ENCODE results near the gene ROPN1B.
A peak's percentile ranks its signal among the peaks of the same experiment; 100 is the strongest.
"Not testable (repeated sequence)": the region's sequence is repeated elsewhere in the genome, so short reads cannot be mapped to it uniquely, and the experiment has no call there.

ROPN1B gene

GRCh38 chr3:125936210-125936815, 32.7 kb upstream of the ROPN1B start:
- peak; percentile 6 for DNase-seq (ENCODE audit: low read depth)
- not testable (repeated sequence) for H3K4me3 ChIP-seq (ENCODE audit: control insufficient read depth, low read depth, low read length)
- TF ChIP-seq, protein P1, sequence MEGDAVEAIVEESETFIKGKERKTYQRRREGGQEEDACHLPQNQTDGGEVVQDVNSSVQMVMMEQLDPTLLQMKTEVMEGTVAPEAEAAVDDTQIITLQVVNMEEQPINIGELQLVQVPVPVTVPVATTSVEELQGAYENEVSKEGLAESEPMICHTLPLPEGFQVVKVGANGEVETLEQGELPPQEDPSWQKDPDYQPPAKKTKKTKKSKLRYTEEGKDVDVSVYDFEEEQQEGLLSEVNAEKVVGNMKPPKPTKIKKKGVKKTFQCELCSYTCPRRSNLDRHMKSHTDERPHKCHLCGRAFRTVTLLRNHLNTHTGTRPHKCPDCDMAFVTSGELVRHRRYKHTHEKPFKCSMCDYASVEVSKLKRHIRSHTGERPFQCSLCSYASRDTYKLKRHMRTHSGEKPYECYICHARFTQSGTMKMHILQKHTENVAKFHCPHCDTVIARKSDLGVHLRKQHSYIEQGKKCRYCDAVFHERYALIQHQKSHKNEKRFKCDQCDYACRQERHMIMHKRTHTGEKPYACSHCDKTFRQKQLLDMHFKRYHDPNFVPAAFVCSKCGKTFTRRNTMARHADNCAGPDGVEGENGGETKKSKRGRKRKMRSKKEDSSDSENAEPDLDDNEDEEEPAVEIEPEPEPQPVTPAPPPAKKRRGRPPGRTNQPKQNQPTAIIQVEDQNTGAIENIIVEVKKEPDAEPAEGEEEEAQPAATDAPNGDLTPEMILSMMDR (conservative IDR thresholded peaks at IDR 0.05; ENCODE audit: control insufficient read depth, insufficient read depth, low read depth, low read length): peak; percentile 29

- H3K4me3 ChIP-seq (ENCODE audit: control insufficient read depth, low read depth, low read length); DNase-seq (ENCODE audit: low read depth): not testable (repeated sequence)
Observed at GRCh38 chr3:125936891-125937290, 32.1 kb upstream of the ROPN1B start.

DNA sequence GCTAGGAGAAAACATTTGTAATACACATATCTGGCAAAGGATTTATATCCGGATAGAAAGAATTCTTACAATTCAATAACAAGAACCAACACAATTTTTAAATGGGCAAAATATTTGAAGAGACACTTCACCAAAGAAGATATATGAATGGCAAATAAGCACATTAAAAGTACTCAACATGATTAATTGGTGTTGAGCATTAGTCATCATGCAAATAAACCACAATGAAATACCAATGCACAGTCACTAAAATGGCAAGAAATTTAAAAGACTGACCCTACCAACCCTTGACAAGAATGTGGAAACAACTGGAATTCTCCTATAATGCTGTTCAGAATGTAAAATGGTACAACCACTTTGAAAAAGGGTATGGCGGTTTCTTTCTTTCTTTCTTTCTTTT, 21.2 kb upstream of the ROPN1B start:
- DNase-seq (ENCODE audit: low read depth): peak; percentile 36
- not testable (repeated sequence) for H3K4me3 ChIP-seq (ENCODE audit: control insufficient read depth, low read depth, low read length)

- H3K4me3 ChIP-seq (ENCODE audit: control insufficient read depth, low read depth, low read length): not testable (repeated sequence)
- DNase-seq (ENCODE audit: low read depth): peak; percentile 11
Observed at GRCh38 chr3:125948901-125949300, 20.1 kb upstream of the ROPN1B start.

GRCh38 chr3:125951176-125951575, 17.8 kb upstream of the ROPN1B start:
- H3K4me3 ChIP-seq (ENCODE audit: control insufficient read depth, low read depth, low read length); DNase-seq (ENCODE audit: low read depth): not testable (repeated sequence)

DNA sequence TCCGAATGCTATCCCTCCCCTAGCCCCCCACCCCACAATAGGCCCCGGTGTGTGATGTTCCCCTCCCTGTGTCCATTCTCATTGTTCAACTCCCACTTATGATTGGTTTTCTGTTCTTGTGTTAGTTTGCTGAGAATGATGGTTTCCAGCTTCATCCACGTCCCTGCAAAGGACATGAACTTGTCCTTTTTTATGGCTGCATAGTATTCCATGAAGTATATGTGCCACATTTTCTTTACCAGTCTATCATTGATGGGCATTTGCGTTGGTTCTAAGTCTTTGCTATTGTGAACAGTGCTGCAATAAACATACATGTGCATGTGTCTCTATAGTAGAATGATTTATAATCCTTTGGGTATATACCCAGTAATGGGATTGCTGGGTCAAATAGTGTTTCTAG, 12.0 kb upstream of the ROPN1B start:
- not testable (repeated sequence) for H3K4me3 ChIP-seq (ENCODE audit: control insufficient read depth, low read depth, low read length); DNase-seq (ENCODE audit: low read depth)

DNA sequence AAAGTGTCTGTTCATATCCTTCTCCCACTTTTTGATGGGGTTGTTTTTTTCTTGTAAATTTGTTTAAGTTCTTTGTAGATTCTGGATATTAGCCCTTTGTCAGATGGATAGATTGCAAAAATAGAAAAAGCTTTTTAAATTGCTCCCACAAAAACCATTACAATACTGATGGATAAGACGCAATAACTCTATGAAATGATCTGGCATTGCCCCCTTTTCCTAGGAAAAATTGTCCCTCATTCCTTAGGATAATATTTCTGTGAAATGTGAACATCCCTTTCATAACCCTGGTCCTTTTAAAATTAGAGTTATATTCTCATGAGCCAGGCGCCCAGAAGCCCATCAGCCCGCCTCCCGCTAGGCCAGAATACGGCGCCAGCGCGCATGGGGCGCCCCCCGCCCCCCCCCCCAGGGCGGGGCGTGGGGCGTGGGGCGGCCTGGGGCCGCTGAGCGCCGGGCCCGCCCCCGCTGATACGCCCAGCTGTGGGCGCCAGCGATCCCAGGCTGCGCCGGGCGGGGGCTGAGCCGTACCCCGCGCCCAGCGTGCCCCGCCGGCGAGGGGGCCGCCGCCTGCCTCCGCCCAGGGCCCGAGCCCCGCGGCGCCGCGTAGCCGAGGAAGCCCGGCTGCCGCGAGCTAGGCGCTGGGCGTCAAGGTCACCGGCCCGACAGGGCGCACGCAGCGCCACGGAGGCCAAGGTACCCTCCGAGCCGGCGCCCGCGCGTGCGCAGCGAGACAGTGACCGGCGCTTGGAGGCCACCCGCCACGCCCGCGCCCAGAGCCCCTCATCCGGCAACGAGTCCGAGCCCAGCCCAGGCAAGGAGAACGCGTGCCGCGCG, 11.1 kb upstream of the ROPN1B start:
- no peak for DNase-seq (ENCODE audit: low read depth)
- TF ChIP-seq, protein P1 (conservative IDR thresholded peaks at IDR 0.05; ENCODE audit: control insufficient read depth, insufficient read depth, low read depth, low read length): no peak
- no peak overlapping the region for H3K4me3 ChIP-seq (ENCODE audit: control insufficient read depth, low read depth, low read length)

GRCh38 chr3:125958511-125959316, 10.3 kb upstream of the ROPN1B start:
- no peak for DNase-seq (ENCODE audit: low read depth)
- H3K4me3 ChIP-seq (ENCODE audit: control insufficient read depth, low read depth, low read length): no peak overlapping the region
- TF ChIP-seq, protein P1 (conservative IDR thresholded peaks at IDR 0.05; ENCODE audit: control insufficient read depth, insufficient read depth, low read depth, low read length): no peak

GRCh38 chr3:125959317-125960065, 9.5 kb upstream of the ROPN1B start:
- DNase-seq (ENCODE audit: low read depth): no peak

More at GRCh38 chr3:125959317-125960065, 9.5 kb upstream of the ROPN1B start:
- no peak overlapping the region for H3K4me3 ChIP-seq (ENCODE audit: control insufficient read depth, low read depth, low read length)
- TF ChIP-seq, protein P1 (conservative IDR thresholded peaks at IDR 0.05; ENCODE audit: control insufficient read depth, insufficient read depth, low read depth, low read length): no peak
